Epithelial cell of prostate (primary cell): ENCODE results near the gene TCP11L2.

Source experiments
- DNase-seq: peaks from one replicate; pipeline ENCODE4 v3.0.0-alpha.2; 2011; ENCODE audit warnings: low read depth, low spot score
- H3K27ac ChIP-seq: fragments of 450-650 bp; 2 replicates; pipeline ENCODE4 v1.5.1; 2017; ENCODE audit warnings: mild to moderate bottlenecking

The TCP11L2 gene

DNA sequence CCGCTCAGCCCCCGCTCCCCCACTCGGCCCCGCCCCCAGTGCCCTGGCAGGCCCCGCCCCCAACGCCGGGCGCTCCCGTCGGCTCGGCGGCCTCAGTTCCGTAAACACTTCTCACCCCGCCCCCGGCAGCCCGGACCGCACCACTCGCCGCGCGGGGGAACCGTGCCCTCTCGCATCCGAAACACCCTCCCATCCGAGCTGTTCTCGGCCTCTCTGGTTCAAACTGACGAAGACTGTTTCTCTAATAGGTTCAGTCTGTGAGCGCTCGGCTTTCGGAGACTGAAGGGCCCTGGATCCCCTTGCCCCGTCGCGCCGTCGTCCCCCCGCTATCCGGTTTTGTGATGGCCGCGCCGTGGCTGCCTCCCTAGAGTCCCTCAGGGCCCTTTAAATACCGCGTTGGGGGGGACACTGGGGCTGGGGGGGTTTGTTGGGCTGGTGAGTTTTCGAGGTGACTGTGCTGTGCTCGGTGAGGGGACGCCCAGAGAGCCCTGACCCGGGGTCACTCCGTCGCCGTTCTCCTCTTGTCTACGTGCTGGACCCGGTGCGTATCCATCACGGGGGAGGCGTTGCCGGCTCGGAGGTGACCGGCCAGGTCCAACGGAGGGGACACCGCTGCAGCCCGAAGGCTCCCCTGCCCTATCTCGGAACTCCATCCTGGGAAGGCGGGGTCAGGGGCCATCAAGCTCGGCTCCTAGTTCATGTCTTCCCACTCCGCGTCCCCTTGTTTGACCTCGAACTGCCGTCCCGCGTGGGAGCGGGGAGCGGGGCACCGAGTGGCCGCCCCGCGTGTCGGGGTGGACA is at the start of gene TCP11L2:
TCP11L2 (plus strand) TSS at position 333 of the 801 bp plus-strand sequence. CDS start 8,343 bp downstream, outside the sequence.
- H3K27ac ChIP-seq, result peak within 1 kb of the TSS; percentile 72

DNA sequence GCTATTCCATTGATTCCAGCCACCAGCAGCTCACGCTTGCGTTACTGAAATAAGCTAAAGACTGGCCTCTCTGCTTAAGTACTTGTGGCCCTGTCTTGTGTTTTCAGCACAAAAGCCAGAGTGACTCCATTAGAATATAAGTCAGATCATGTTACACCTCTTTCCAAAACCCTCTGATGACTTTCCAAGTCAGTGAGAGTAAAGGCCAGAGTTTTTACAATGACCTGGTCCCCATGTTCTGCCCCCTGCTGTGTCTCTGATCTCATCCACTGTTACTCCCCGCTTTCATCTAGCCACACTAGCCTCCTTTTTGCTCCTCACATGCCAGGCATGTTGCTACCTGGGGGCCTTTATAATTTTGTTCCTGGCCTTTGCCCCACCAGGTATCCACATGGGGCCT is 47.8 kb upstream of the TCP11L2 start:
- no peak overlapping the region for H3K27ac ChIP-seq
- DNase-seq, result no peak

More for the DNA sequence above, at the start of gene TCP11L2:
- DNase-seq, result no peak

DNA sequence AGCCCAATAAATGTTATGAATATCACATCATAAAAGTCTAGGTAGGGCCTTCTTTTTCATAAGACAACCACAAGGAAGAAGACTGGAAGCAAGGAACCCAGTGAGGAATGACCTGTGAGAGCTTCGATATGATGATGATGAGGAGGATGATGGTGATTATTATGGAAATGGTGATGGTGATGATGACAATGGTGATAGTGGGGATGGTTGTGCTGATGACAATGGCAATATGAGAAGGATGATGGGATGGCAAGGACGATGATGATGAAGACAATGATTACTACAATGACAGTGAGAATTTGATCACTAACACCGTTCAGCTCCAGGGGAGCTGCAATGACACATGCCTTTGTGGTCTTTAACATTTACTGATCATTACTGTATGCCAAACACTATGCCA is 47.0 kb upstream of the TCP11L2 start:
- no peak for DNase-seq
- no peak overlapping the region for H3K27ac ChIP-seq

DNA sequence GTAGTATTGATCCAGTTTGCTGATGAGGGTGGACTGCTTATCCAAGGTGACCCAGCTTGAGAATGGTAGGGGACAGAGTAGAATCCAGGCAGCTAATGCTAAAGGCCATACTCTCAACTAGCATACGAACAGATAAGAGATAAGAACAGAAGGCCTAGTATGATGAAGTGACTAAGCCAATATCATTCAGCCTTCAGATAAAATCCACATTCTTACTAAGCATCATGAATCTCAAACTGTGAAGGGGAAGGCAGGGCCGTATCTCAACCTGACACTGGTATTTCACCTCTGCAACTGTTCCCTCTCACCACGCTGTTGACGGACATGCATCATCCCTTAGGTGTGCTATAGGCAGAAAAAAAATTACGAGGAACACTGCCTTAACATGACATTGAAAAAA is 46.6 kb upstream of the TCP11L2 start:
- no peak overlapping the region for H3K27ac ChIP-seq
- no peak for DNase-seq

DNA sequence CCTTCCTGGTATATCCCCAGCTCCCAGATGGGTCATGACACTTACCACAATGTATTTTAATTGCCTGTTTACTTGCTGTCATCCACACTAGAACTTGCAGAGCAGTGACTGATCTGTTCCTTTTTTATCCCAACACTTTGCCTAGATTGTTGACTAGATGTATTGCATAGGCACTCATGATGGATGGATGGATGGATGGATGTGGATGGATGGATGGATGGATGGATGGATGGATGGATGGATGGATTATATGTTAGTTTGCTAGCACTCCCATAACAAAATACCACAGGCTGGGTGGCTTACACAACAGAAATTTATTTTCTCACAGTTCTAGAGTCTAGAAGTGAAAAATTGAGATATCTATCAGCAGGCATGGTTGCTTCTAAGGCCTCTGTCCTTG is 46.0 kb upstream of the TCP11L2 start:
- DNase-seq, result no peak
- H3K27ac ChIP-seq, result no peak overlapping the region

DNA sequence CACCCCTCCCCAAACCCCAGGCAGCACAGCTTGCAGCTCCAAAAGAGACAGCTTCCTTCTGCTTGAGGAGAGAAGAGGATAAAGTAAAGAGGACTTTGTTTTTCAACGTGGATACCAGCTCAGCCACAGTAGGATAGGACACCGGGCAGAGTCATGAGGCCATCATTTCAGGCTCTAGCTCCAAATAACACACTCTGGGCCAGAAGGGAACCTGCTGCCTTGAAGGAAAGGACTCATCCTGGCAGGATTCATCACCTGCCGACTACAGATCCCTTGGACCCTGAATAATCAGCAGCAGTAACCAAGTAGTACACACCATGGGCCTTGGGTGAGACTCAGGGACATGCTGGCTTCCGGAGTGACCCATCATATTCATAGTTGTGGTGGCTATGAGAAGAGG is 44.3 kb upstream of the TCP11L2 start:
- no peak overlapping the region for H3K27ac ChIP-seq
- DNase-seq, result no peak

DNA sequence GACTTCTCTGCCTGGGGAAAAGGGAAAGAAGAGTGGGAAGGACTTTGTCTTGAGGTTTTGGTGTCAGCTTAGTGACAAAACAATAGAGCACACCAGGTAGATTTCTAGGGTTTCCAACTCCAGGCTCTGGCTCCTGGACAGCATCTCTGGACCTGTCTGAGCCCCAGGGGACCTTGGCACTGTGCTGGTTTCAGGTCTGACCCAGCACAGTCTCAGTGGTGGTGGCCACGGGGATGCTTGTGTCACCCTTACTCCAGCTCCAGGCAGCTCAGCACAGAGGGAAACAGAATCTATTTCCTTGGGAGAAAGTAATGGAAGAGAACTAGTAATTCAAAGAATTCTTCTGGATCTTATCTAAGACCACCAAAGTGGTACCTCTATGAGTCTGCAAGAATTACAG is 43.6 kb upstream of the TCP11L2 start:
- H3K27ac ChIP-seq, result no peak overlapping the region
- no peak for DNase-seq

DNA sequence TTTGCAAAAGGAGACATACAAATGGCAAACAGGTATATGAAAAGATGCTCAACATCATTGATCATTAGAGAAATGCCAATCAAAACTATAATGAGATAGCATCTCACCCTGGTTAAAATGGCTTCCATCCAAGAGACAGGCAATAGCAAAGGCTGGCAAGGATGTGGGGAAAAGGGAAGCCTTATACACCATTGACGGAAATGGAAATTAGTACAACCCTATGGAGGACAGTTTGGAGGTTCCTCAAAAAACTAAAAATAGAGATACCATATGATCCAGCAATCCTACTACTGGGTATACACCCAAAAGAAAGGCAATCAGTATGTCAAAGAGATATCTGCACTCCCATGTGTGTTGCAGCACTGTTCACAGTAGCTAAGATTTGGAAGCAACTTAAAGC is 37.4 kb upstream of the TCP11L2 start:
- no peak for DNase-seq
- no peak overlapping the region for H3K27ac ChIP-seq

DNA sequence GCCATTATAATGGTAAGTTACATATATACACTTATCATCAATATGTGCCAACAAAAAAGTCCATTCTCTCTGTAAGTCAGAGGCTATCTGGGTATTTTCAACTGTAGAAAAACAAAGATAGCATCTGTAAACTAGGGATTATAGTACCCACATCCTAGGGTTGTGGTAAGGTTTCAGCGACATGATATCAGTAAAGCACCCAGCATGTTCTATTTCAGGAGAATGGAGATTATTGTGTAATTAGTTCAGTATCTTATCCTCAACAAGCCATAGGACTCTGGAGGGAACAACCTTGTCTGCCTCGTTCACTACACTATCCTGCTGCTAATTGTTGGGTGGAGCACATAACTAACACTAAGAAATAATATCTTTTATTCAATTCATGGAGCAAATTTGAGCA is 35.0 kb upstream of the TCP11L2 start:
- H3K27ac ChIP-seq, result no peak overlapping the region
- no peak for DNase-seq

DNA sequence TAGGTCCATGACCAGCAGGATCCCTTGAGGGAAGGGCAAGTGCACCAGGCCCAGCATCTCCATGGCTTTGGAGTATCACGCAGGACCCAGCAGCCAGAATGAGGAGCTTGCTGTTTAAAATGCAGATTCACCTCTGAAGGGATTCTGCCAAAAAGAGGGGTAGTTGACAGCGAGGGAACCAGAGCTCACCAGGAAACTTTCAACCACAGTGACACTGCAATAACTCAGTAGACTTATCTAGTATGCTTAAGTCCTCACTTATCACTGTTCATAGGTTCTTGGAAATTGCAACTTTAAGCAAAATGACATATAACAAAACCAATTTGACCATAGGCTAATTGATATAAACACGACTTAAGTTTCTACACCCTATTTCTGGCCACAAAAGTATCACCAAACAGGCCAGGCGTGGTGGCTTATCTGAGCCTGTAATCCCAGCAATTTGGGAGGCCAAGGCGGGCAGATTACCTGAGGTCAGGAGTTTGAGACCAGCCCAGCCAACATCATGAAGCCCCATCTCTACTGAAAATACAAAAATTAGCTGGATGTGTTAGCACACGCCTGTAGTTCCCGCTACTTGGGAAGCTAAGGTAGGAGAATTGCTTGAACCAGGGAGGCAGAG is 33.3 kb upstream of the TCP11L2 start:
- no peak for DNase-seq
- no peak overlapping the region for H3K27ac ChIP-seq

DNA sequence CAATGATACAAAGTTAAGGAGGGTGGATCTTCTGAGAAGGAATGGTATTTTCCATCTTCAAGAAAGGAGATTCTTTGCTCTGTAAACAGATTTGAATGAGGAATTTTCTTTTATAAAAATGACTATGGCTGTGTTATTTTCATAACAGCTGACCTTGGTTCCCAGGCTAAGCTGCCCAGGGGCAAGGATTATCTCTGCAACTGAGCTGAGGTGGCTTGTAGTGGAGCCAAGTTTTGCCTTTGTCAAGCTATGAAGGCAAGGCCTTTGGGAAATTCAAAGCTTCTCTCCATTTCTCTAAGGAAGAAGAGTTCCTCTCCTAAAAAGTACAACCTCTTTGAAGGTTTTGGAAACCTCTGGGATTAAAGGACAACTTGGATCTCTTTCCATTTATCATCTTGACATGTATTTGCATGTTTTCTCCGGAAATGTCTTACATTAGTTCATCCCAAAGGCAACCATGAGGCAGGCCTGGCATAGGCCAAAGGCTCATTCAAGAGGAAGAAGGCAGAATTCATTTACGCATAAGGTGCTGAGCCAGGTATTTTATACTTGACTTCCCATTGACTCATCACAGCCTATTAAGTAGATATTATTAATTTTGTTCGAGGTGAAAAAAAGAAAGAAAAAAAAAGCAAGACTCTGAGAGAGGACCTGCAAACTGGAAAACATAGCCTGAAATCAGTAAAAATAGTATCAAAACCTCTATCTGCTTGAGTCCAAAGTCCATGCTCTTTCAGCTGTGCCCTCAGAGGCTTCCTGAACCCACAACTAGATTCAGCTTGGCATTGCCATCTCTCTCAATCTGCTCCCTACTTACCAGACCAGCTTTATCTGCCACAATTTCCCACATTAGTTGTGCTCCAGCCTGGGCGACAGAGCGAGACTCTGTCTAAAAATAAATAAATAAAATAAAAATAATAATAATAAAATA is 30.7 kb upstream of the TCP11L2 start:
- H3K27ac ChIP-seq, result peak overlapping the region; percentile 59
- no peak for DNase-seq

DNA sequence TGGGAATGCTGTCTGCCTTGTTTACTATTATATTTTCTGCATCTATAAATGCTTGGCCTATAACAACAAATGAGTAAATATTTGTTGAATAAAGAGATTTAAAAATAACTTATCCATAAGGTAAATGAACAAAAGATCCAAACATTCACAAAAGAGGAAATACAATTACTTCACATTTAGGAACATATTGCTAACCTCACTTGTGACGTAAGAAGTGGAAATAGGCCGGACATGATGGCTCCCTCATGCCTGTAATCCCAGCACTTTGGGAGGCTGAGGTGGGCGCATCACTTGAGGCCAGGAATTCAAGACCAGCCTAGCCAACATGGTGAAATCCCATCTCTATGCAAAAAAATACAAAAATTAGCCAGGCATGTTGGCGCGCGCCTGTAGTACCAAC is 29.0 kb upstream of the TCP11L2 start:
- no peak overlapping the region for H3K27ac ChIP-seq
- no peak for DNase-seq

DNA sequence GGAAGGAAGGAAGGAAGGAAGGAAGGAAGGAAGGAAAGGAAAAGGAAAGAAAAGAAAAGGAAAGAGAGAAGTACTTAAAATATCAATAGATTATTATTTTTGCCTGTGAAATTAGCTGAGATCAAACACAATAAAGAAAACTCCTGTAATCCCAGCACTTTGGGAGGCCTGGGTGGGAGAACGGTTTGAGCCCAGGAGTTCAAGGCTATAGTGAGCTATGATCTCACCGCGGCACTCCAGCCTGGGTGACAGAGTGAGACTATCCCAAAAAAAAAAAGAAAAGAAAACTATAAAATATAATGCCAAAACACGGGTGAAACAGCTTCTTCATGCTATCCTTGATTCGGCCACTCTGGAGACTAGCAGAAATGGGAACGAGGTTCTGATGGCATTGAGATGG is 28.5 kb upstream of the TCP11L2 start:
- no peak overlapping the region for H3K27ac ChIP-seq
- DNase-seq, result no peak

DNA sequence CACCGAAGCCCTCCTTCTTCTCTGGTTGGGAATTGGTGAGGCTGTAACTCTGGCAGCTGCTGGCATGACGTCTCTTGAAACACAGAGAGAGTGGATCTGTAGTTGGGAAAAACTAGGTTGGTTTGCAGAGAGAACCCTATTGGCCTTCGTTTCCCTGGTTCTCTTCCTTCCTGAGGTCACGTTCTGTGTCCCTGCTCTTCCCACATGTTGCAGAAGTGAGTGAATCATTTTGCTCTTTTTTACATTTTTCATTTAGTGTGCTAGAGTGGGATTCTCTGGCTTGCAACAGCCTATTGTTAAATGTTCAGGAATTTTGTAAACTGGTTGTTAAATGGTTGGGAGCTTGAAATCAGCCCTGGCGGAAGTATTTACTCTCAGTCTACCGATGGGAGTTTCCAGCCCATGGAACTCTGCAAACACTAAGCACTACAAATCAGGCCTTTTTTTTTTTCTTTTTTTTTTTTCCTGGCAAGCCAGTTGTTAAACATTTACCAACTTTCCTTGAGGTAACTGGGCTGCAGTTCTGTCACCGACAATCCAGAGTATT is 27.9 kb upstream of the TCP11L2 start:
- no peak overlapping the region for H3K27ac ChIP-seq
- no peak for DNase-seq

DNA sequence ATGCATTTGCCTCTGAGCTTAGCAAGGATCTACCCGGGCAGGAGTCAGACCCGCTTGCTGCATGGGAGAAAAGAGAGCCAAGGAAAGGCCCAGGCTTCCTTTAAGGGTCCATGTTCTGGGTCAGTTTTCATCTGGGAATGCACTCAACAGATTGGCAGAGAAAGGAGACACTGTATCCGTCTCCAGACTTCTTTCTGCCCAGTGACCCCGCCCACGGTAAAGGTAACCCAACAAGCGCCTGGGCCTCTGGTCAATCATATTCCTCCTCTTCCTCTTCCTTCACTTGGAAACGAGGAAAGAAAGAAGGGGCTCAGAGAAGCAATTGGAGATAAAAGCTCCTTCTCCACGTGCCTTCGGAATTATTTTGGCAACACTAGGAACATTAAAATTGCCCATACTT is 27.1 kb upstream of the TCP11L2 start:
- no peak overlapping the region for H3K27ac ChIP-seq
- DNase-seq, result no peak

DNA sequence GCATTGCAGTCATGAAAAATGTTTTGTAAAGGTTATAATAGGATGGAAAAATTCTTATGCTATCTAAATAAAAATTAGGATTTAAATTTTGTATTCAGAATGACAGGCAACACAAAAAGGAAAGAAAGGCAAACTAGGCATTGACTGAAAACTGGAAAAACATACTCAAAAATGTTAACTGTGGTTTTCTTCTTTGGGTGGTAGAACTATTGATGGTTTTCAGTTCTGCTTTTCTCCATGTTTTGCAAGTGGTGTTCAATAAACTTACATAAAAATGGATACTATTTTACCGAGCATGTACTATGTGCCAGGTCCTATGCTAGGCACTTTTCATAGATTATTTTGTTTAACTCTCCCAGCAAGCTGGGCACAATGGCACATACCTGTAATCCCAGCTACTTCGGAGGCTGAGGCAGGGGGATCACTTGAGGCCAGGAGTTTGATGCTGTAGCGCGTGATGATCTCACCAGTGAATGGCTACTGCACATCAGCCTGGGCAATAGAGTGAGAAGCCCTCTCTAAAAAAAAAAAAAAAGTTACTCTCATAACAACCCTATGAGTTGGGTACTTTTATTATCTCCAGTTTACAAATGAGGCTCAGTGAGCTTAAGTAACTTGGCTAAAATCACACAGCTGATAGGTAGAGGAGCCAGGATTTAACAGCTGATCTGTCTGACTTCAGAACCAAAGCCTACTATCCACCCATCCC is 26.3 kb upstream of the TCP11L2 start:
- H3K27ac ChIP-seq, result no peak overlapping the region
- DNase-seq, result no peak

DNA sequence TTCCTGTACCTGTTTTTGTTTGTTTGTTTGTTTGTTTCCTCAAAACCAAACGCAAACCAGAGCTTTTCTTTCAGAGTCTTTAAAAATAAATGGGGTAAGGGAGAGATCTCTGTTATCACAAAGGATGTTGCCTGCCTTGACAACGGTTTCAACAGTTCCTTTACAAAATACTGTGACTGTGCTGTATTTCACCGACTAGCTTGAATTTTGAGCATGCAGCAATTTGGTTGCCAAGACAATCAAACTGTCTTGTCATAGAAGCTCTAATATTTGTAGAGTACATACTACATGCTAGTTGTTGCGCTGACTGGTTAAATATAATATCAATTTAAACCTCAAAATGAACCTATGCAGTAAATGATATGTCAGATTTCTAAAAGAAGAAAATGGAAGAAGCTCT is 22.4 kb upstream of the TCP11L2 start:
- DNase-seq, result no peak
- no peak overlapping the region for H3K27ac ChIP-seq

DNA sequence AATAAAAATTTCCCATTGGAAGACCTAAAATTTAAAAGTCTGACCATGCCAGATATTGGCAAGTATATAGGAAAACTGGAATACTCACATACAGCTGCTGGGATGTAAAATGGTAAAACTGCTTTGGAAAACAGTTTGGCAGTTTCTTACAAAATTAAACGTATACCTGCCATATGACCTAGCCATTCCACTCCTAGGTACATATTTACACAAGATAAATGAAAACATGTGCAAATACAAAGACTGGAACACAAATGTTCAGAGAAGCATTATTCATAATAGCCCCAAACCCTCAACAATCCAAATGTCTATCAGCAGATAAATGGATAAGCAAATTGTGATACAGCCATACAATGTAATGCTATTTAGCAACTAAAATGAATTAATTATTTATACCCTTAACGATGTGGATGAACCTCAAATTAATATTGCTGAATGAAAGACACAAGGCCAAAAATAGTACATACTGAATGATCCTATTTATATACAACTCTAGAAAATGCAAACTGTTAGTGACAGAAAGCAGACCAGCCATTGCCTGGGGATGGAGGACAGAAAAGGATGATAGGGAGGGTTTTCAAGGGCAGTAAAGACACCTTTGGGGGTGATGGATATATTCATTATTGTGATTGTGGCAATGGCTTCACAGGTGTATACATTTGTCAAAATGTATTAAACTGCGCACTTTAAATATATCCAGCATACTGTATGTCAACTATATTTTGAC is 21.3 kb upstream of the TCP11L2 start:
- H3K27ac ChIP-seq, result no peak overlapping the region
- DNase-seq, result no peak

DNA sequence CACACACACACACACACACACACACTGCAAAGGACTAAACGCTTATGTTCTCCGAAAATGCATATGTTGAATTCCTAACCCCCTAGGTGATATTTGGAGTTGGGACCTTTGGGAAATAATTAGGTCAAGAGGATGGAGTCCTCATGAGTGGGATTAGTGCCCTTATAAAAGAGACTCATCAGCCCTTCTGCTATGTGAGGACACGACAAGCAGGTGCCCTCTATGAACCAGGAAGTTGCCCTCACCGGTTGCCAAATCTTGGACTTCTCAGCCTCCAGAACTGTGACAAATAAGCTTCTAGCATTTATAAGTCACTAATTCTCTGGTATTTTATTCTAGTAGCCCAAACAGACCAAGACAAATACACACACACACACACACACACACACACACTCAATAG is 20.7 kb upstream of the TCP11L2 start:
- H3K27ac ChIP-seq, result no peak overlapping the region
- DNase-seq, result no peak
